BE2C (cell line): ENCODE measurements around the gene TLR8.
"Not testable (repeated sequence)": the region's sequence is repeated elsewhere in the genome, so short reads cannot be mapped to it uniquely, and the experiment has no call there.

Experiments
- DNase-seq: peaks from one replicate; pipeline ENCODE4 v3.0.0-alpha.2; 2020
- H3K27me3 ChIP-seq: fragments of 250-450 bp; sonication (Bioruptor Pico); 2 replicates; pipeline ENCODE4 v1.5.1; 2020; ENCODE audit warnings: mild to moderate bottlenecking
- H3K36me3 ChIP-seq: fragments of 250-450 bp; sonication (Bioruptor Pico); 2 replicates; pipeline ENCODE4 v1.5.1; 2020; ENCODE audit warnings: mild to moderate bottlenecking
- H3K4me1 ChIP-seq: fragments of 250-450 bp; sonication (Bioruptor Pico); 2 replicates; pipeline ENCODE4 v1.5.1; 2020
- H3K4me3 ChIP-seq: 2 replicates; pipeline ENCODE4 v1.5.1; 2011; ENCODE audit warnings: low read depth, low read length
- H3K9me3 ChIP-seq: fragments of 250-450 bp; sonication (Bioruptor Pico); 2 replicates; pipeline ENCODE4 v1.5.1; 2020
- TF ChIP-seq, protein P1 (sequence below): IDR thresholded peaks from 2 replicates; pipeline ENCODE4 v1.5.1; 2012; ENCODE audit warnings: mild to moderate bottlenecking, low read depth, low read length

TLR8 gene

DNA sequence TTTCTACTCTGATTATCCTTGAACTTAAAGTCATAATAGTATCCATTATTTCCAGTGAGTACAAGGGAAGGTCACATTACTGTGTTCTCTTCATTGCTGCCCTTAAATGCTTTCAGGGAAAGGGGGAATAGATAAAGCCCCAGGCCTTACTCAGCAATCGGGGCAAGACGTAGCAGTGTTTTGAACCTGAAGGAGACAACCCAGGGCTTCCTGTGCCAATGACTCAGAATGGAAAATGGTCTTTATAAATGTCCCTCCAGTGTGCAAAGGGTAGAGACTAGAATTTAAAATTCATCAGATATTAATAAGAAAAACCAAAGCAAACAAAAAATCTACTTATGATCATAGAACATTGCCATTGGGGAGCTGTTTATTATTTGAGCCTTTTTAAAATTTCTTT lies 23.7 kb downstream of the TLR8 start:
- H3K27me3 ChIP-seq: no peaks in the 10 kb centered on the region
- no peak overlapping the region for H3K4me3 ChIP-seq
- H3K9me3 ChIP-seq: no peaks in the 10 kb centered on the region
- H3K4me1 ChIP-seq: no peaks in the 10 kb centered on the region
- TF ChIP-seq, protein P1, sequence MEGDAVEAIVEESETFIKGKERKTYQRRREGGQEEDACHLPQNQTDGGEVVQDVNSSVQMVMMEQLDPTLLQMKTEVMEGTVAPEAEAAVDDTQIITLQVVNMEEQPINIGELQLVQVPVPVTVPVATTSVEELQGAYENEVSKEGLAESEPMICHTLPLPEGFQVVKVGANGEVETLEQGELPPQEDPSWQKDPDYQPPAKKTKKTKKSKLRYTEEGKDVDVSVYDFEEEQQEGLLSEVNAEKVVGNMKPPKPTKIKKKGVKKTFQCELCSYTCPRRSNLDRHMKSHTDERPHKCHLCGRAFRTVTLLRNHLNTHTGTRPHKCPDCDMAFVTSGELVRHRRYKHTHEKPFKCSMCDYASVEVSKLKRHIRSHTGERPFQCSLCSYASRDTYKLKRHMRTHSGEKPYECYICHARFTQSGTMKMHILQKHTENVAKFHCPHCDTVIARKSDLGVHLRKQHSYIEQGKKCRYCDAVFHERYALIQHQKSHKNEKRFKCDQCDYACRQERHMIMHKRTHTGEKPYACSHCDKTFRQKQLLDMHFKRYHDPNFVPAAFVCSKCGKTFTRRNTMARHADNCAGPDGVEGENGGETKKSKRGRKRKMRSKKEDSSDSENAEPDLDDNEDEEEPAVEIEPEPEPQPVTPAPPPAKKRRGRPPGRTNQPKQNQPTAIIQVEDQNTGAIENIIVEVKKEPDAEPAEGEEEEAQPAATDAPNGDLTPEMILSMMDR: no peak
- no peak for DNase-seq
- H3K36me3 ChIP-seq: no peaks in the 10 kb centered on the region

- Histone ChIP-seq H3K9me3 (no peaks in the 10 kb centered on the region), H3K27me3 (no peaks in the 10 kb centered on the region), H3K4me1 (no peaks in the 10 kb centered on the region), H3K4me3 (no peak overlapping the region), H3K36me3 (no peaks in the 10 kb centered on the region)
- DNase-seq: no peak
- TF ChIP-seq, protein P1: no peak
Measured at GRCh38 chrX:12932244-12932643, 25.8 kb downstream of the TLR8 start.

DNA sequence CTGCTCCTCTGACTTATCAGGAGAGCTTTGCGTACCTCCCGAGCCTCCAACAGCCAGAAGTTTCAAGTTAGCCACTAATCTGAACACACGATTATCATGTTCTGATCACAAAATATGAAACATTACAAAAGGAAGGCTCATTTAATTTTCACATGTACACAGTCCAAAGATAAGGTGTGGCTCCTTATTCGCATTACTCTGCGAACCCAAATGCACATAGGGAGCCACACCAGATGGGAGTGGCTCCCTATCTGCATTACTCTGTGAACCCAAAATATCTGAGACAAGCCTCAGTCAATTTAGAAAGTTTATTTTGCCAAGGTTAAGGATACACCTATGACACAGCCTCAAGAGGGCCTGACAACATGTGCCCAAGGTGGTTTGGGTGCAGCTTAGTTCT lies 28.4 kb downstream of the TLR8 start:
- TF ChIP-seq, protein P1: no peak
- Histone ChIP-seq H3K9me3 (no peaks in the 10 kb centered on the region), H3K4me1 (no peaks in the 10 kb centered on the region), H3K36me3 (no peaks in the 10 kb centered on the region), H3K4me3 (no peak overlapping the region), H3K27me3 (no peaks in the 10 kb centered on the region)
- DNase-seq: no peak

DNA sequence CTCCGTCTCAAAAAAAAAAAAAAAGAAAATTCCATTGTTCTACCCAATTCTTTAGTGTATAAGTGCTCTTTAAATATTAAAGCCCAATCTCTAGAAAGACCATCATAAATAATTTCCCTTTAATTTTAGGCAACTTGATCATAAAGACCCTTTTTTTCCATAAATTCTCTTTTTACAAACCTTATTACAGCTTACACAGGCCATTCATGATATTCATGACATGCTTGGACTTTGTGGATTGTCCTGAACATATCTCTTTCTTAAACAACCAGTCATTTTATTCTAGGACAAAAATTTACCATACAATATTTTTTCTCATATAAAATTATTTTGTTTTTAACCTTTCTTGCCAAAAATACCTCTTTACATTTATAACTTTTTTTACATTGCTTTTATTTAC lies 30.5 kb downstream of the TLR8 start:
- Histone ChIP-seq H3K36me3 (no peaks in the 10 kb centered on the region), H3K9me3 (no peaks in the 10 kb centered on the region), H3K27me3 (no peaks in the 10 kb centered on the region), H3K4me3 (no peak overlapping the region), H3K4me1 (no peaks in the 10 kb centered on the region)
- TF ChIP-seq, protein P1: no peak
- no peak for DNase-seq

DNA sequence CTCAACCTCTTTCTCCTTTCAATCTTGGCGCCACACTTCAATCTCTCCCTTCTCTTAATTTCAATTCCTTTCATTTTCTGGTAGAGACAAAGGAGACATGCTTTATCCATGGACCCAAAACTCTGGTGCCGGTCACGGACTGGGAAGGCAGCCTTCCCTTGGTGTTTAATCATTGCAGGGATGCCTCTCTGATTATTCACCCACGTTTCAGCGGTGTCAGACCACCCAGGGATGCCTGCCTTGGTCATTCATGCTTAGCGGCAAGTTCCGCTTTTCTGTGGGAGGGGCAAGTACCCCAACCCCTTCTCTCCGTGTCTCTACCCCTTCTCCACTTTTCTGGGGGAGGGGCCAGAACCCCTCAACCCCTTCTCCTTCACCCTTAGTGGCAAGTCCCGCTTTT lies 34.1 kb downstream of the TLR8 start:
- not testable (repeated sequence) for DNase-seq, H3K9me3 ChIP-seq, H3K4me1 ChIP-seq, H3K27me3 ChIP-seq, H3K4me3 ChIP-seq, H3K36me3 ChIP-seq

- H3K4me3 ChIP-seq, H3K27me3 ChIP-seq, DNase-seq, H3K36me3 ChIP-seq, H3K4me1 ChIP-seq, H3K9me3 ChIP-seq: not testable (repeated sequence)
Measured at GRCh38 chrX:12943592-12943991, 37.2 kb downstream of the TLR8 start.

DNA sequence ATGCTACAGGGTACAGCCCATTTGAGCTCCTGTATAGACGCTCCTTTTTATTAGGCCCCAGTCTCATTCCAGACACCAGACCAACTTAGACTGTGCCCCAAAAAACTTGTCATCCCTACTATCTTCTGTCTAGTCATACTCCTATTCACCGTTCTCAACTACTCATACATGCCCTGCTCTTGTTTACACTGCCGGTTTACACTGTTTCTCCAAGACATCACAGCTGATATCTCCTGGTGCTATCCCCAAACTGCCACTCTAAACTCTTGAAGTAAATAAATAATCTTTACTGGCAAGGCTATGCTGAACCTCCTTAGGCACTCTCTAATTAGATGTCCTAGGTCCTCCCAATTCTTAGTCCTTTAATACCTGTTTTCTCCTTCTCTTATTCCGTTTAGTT lies 38.0 kb downstream of the TLR8 start:
- not testable (repeated sequence) for H3K27me3 ChIP-seq, DNase-seq, H3K4me3 ChIP-seq, H3K4me1 ChIP-seq, H3K36me3 ChIP-seq, H3K9me3 ChIP-seq

GRCh38 chrX:12945494-12945893 lies 39.1 kb downstream of the TLR8 start:
- Histone ChIP-seq H3K27me3 (no peaks in the 10 kb centered on the region), H3K4me1 (peaks cover 5% of the 10 kb centered on the region; the same call in 1 of the 2 replicates), H3K36me3 (no peaks in the 10 kb centered on the region), H3K9me3 (no peaks in the 10 kb centered on the region), H3K4me3 (no peak overlapping the region)
- DNase-seq: no peak
- TF ChIP-seq, protein P1: no peak
